K562 (cell line): ENCODE results near the gene MED13L. TPM values are rescaled to one million over a fixed set of nuclear protein-coding genes. Genes with fewer than 3 reads are reported as not detected.
A peak's percentile ranks its signal among the peaks of the same experiment; 100 is the strongest.

Source experiments
- CBX5 ChIP-seq: IDR thresholded peaks from 2 replicates; pipeline ENCODE4 v1.6.1; 2014; ENCODE audit warnings: low read depth, borderline replicate concordance
- CCAR2 ChIP-seq: fragments of 200-400 bp; formaldehyde crosslinking; IDR thresholded peaks from 2 replicates; pipeline ENCODE4 v1.6.1; 2017; ENCODE audit warnings: mild to moderate bottlenecking, low read depth, low read length
- E2F3 ChIP-seq: fragments of 250-450 bp; sonication (Bioruptor Pico); IDR thresholded peaks from 2 replicates; pipeline ENCODE4 v1.4.0; 2020; ENCODE audit warnings: mild to moderate bottlenecking
- FOXA1 ChIP-seq: fragments of 450-650 bp; IDR thresholded peaks from 2 replicates; pipeline ENCODE4 v1.6.1; 2016; ENCODE audit warnings: mild to moderate bottlenecking, borderline replicate concordance
- HMGXB4 ChIP-seq: sonication (generic); formaldehyde crosslinking; IDR thresholded peaks from 2 replicates; pipeline ENCODE4 v1.8.1; 2023; ENCODE audit warnings: mild to moderate bottlenecking, missing genetic modification reagents
- HNRNPLL ChIP-seq: fragments of 200-400 bp; formaldehyde crosslinking; IDR thresholded peaks from 2 replicates; pipeline ENCODE4 v1.6.1; 2017; ENCODE audit warnings: low read length, low read depth, mild to moderate bottlenecking; ENCODE audit not compliant: poor library complexity, severe bottlenecking
- IRF2 ChIP-seq: sonication (generic); formaldehyde crosslinking; IDR thresholded peaks from 2 replicates; pipeline ENCODE4 v1.8.1; 2022; ENCODE audit warnings: mild to moderate bottlenecking, missing genetic modification reagents
- MAFG ChIP-seq: fragments of 450-650 bp; conservative IDR thresholded peaks from 2 replicates; pipeline ENCODE4 v1.6.1; 2016; ENCODE audit warnings: missing genetic modification characterization, missing compliant biosample characterization
- MAX ChIP-seq: sonication (generic); formaldehyde crosslinking; IDR thresholded peaks from 2 replicates; pipeline ENCODE4 v1.9.0; 2022; ENCODE audit warnings: mild to moderate bottlenecking, missing genetic modification reagents
- MYBL2 ChIP-seq, 2 experiments: fragments of 450-650 bp in 1 of 2; sonication (generic) in 1 of 2; formaldehyde crosslinking in 1 of 2; IDR thresholded peaks; 2 replicates each; pipeline versions ENCODE4 v1.6.1 to v1.8.1; 2017 to 2022; ENCODE audit warnings: borderline replicate concordance in 1 of 2, inconsistent platforms in 1 of 2, low read depth in 1 of 2, mild to moderate bottlenecking in 1 of 2, missing genetic modification reagents in 1 of 2, moderate library complexity in 1 of 2
- NCOR1 ChIP-seq: fragments of 450-650 bp; IDR thresholded peaks from 2 replicates; pipeline ENCODE4 v1.6.1; 2016; ENCODE audit warnings: mild to moderate bottlenecking, moderate library complexity
- NKRF ChIP-seq: fragments of 450-650 bp; IDR thresholded peaks from 2 replicates; pipeline ENCODE4 v1.6.1; 2016; ENCODE audit warnings: borderline replicate concordance
- PML ChIP-seq: IDR thresholded peaks from 2 replicates; pipeline ENCODE4 v1.6.1; 2012; ENCODE audit warnings: low read length, inconsistent platforms
- TOE1 ChIP-seq, 2 experiments: fragments of 450-650 bp in 1 of 2; sonication (generic) in 1 of 2; formaldehyde crosslinking in 1 of 2; IDR thresholded peaks; 2 replicates each; pipeline versions ENCODE4 v1.7.1 to v1.8.0; 2016 to 2022; ENCODE audit warnings: borderline replicate concordance in 2 of 2, mild to moderate bottlenecking in 2 of 2, antibody characterized with exemption in 1 of 2, inconsistent platforms in 1 of 2, low read depth in 1 of 2, missing genetic modification reagents in 1 of 2, moderate library complexity in 1 of 2
- XRCC4 ChIP-seq: IDR thresholded peaks from one replicate; pipeline ENCODE4 v1.6.1; 2011; ENCODE audit not compliant: insufficient read depth, insufficient read length; ENCODE audit errors: extremely low read depth
- ZBTB34 ChIP-seq: fragments of 250-450 bp; sonication (Bioruptor Pico); IDR thresholded peaks from 2 replicates; pipeline ENCODE4 v1.8.0; 2021; ENCODE audit warnings: mild to moderate bottlenecking, moderate library complexity
- ZNF23 ChIP-seq: fragments of 250-450 bp; sonication (Bioruptor Pico); IDR thresholded peaks from 2 replicates; pipeline ENCODE4 v1.4.0; 2020; ENCODE audit warnings: mild to moderate bottlenecking
- ZNF24 ChIP-seq: fragments of 450-650 bp; IDR thresholded peaks from 2 replicates; pipeline ENCODE4 v1.6.1; 2016
- ZNF277 ChIP-seq: fragments of 250-450 bp; sonication (Bioruptor Pico); IDR thresholded peaks from 2 replicates; pipeline ENCODE4 v1.8.0; 2022; ENCODE audit warnings: inconsistent platforms, mild to moderate bottlenecking, moderate library complexity, borderline replicate concordance
- polyA plus RNA-seq, 8 experiments: library from polyadenylated mRNA; depleted of rRNA in 4 of 8; stranded (reverse) in 5 of 8; unstranded in 3 of 8; fragments of >200 nt; fragmentation: Nextera tagmentation in 2 of 8; fragmentation: Illumina TruSeq in 1 of 8; extraction: Ambion mirVana in 2 of 8; extraction: Trizol in 1 of 8; gene quantifications; 2 replicates each; pipeline versions ENCODE4 v1.2.1 to v1.2.3, GENCODE V29; 2011 to 2014; ENCODE audit warnings: inconsistent platforms in 1 of 8, missing spikeins in 1 of 8
- total RNA-seq, 7 experiments: library from RNA; depleted of rRNA in 6 of 7; stranded (reverse); fragments of >200 nt in 6 of 7; fragmentation: Illumina TruSeq in 2 of 7; extraction: Trizol in 2 of 7; gene quantifications; 2 replicates each; pipeline versions ENCODE4 v1.2.1 to v1.2.3, GENCODE V29; 2011 to 2021; ENCODE audit warnings: low replicate concordance in 1 of 7

The MED13L gene
- total and polyA plus RNA-seq, 9 of the 15 experiments (the other 6 are each of a cell fraction or from before 2014, with no cell fraction given), result 13.4 to 90.3 (median 36.9) TPM

- TF ChIP-seq MYBL2 (IDR thresholded peaks at IDR 0.05; ENCODE audit: low read depth), result no peak
- no peak for TF ChIP-seq MYBL2 (CRISPR knock-in tag; IDR thresholded peaks at IDR 0.05; ENCODE audit: borderline replicate concordance)
- no peak for TF ChIP-seq CBX5
- TF ChIP-seq ZNF277 (CRISPR knock-in tag), result no peak
- TF ChIP-seq IRF2, result no peak
- no peak for TF ChIP-seq ZNF23 (CRISPR knock-in tag)
- TF ChIP-seq CCAR2, result no peak
- peak; percentile 36; the same call in 1 of the 2 replicates for TF ChIP-seq MAFG (tag)
- peak; percentile 24; the same call in 1 of the 2 replicates for TF ChIP-seq MAX (CRISPR knock-in tag)
- TF ChIP-seq XRCC4, result no peak
- no peak for TF ChIP-seq HMGXB4 (CRISPR knock-in tag)
- TF ChIP-seq NKRF, result peak; percentile 65
- no peak for TF ChIP-seq NCOR1
- no peak for TF ChIP-seq HNRNPLL
- no peak for TF ChIP-seq ZBTB34 (CRISPR knock-in tag)
- no peak for TF ChIP-seq TOE1 (IDR thresholded peaks at IDR 0.05; ENCODE audit: borderline replicate concordance)
- no peak for TF ChIP-seq TOE1 (CRISPR knock-in tag; IDR thresholded peaks at IDR 0.05; ENCODE audit: borderline replicate concordance, low read depth)
- TF ChIP-seq PML, result no peak
- no peak for TF ChIP-seq ZNF24
- no peak for TF ChIP-seq FOXA1
- TF ChIP-seq E2F3 (CRISPR knock-in tag), result no peak
These were observed 153.8 kb downstream of the MED13L start (continued) for GRCh38 chr12:116123451-116124258.
